ENCODE results near the gene REXO5. TPM values are rescaled to one million over a fixed set of nuclear protein-coding genes. Genes with fewer than 3 reads are reported as not detected.
"Not testable (repeated sequence)": the region's sequence is repeated elsewhere in the genome, so short reads cannot be mapped to it uniquely, and the experiment has no call there.

The REXO5 gene
- total and polyA plus RNA-seq, 4 donors: 10.8 to 12.7 (median 11.5) TPM

DNA sequence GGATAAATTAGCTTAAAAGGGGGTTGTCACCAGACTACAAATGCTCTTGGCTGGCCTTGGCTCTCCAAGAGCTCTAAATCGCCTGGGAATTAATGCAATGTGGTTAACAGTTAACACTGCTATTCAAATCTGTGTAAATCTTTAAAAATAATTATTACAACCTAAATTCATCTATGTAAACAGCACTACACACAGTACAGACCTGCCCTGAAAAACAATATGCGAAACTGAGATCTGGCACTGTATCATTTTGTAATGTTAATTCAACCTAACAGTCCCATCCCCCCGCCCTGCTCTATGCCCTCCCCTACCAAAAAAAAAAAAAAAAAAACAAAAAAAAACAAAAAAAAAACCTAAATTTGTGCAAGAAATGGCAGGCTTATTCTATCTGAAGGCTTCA is 52.9 kb downstream of the REXO5 start:
- no peaks in the 10 kb centered on the region for H3K27me3 ChIP-seq (ENCODE audit: control insufficient read depth, insufficient read depth, low read length)
- H3K4me3 ChIP-seq (ENCODE audit: low read depth, low read length): no peak overlapping the region
- peaks cover 6% of the 10 kb centered on the region for H3K4me1 ChIP-seq (ENCODE audit: control insufficient read depth, insufficient read depth, low read length)
- H3K27ac ChIP-seq (ENCODE audit: low read depth, low read length): no peak overlapping the region
- peaks cover 10% of the 10 kb centered on the region for H3K36me3 ChIP-seq (ENCODE audit: control insufficient read depth, insufficient read depth, low read length)
- no CpG with 5 or more reads among the region's 3 CpGs for WGBS (ENCODE audit: insufficient coverage)
- no peaks in the 10 kb centered on the region for H3K9me3 ChIP-seq (ENCODE audit: control insufficient read depth, insufficient read depth, low read length)
- DNase-seq (ENCODE audit: low read depth in 4 of 6, low spot score in 6 of 6): no peak

DNA sequence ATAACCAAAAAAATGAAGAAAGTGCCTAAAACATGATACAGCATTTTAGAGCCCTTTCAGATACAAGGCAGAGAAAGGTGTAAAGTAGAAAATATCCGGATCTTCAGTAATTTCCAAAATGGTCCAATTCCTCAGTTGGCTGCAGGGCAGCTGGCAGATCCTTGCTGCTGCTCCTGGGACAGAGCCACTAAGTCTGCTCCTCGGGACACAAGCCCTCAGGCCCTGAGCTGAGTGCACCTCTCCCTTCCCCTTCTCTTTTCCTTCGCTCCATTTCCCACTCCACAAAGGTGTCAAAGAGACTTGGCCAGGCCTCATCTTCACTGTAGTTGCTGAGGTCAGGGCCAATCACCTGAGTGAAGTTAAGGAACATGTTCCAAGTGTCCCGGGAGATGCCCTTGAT is 53.4 kb downstream of the REXO5 start:
- no peak overlapping the region for H3K4me3 ChIP-seq (ENCODE audit: low read depth, low read length)
- no peaks in the 10 kb centered on the region for H3K9me3 ChIP-seq (ENCODE audit: control insufficient read depth, insufficient read depth, low read length)
- peak in 1 of 6 donors; percentile 46 for DNase-seq (ENCODE audit: low read depth in 4 of 6, low spot score in 6 of 6)
- WGBS (ENCODE audit: insufficient coverage): 64% methylated on average over 3 of the region's 4 CpGs
- peaks cover 10% of the 10 kb centered on the region for H3K36me3 ChIP-seq (ENCODE audit: control insufficient read depth, insufficient read depth, low read length)
- no peak overlapping the region for H3K27ac ChIP-seq (ENCODE audit: low read depth, low read length)
- peaks cover 6% of the 10 kb centered on the region for H3K4me1 ChIP-seq (ENCODE audit: control insufficient read depth, insufficient read depth, low read length)
- H3K27me3 ChIP-seq (ENCODE audit: control insufficient read depth, insufficient read depth, low read length): no peaks in the 10 kb centered on the region

DNA sequence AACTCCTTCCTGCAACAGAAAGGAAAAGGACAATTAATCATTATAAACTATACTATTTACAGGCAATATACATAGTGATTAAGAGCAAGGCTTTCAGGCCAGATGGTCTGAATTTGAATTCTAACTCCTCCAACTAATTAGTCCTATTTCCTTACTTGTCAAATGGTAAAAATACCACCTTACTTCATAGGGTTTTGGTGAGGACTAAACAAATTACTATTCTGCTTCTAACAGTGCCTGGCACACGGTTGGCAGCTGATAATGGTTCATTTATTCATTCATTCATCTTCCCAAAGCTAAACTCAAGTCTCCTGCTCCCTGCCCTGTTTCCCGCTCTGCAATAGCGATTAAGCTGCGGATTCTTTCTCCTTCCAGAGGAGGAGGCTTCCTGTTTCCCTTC is 54.0 kb downstream of the REXO5 start:
- H3K9me3 ChIP-seq (ENCODE audit: control insufficient read depth, insufficient read depth, low read length): no peaks in the 10 kb centered on the region
- peaks cover 7% of the 10 kb centered on the region for H3K36me3 ChIP-seq (ENCODE audit: control insufficient read depth, insufficient read depth, low read length)
- H3K27ac ChIP-seq (ENCODE audit: low read depth, low read length): no peak overlapping the region
- no peak overlapping the region for H3K4me3 ChIP-seq (ENCODE audit: low read depth, low read length)
- H3K27me3 ChIP-seq (ENCODE audit: control insufficient read depth, insufficient read depth, low read length): no peaks in the 10 kb centered on the region
- H3K4me1 ChIP-seq (ENCODE audit: control insufficient read depth, insufficient read depth, low read length): peaks cover 6% of the 10 kb centered on the region
- DNase-seq (ENCODE audit: low read depth in 4 of 6, low spot score in 6 of 6): peak in 1 of 6 donors; percentile 54
- 0% methylated on average over 1 of the region's 4 CpGs for WGBS (ENCODE audit: insufficient coverage)

DNA sequence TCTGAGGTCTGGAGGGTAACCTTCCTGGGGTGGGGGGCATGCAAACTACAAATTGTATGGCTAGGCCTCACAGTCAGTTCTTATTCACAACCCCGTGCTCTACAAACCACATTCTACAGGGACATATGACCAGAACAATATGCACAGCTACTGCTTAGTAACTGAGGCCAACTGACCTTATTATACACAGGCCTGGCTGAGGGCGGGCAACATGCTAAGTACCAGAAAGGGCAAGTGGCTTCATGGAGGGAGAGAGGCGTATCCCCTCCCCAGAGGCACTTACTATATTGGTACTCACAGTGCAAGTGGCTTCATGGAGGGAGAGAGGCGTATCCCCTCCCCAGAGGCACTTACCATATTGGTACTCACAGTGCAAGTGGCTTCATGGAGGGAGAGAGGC is 54.7 kb downstream of the REXO5 start:
- WGBS (ENCODE audit: insufficient coverage): no CpG with 5 or more reads among the region's 4 CpGs
- H3K4me1 ChIP-seq (ENCODE audit: control insufficient read depth, insufficient read depth, low read length); H3K27me3 ChIP-seq (ENCODE audit: control insufficient read depth, insufficient read depth, low read length); H3K36me3 ChIP-seq (ENCODE audit: control insufficient read depth, insufficient read depth, low read length); H3K9me3 ChIP-seq (ENCODE audit: control insufficient read depth, insufficient read depth, low read length); H3K4me3 ChIP-seq (ENCODE audit: low read depth, low read length); H3K27ac ChIP-seq (ENCODE audit: low read depth, low read length); DNase-seq (ENCODE audit: low read depth in 4 of 6, low spot score in 6 of 6): not testable (repeated sequence)

DNA sequence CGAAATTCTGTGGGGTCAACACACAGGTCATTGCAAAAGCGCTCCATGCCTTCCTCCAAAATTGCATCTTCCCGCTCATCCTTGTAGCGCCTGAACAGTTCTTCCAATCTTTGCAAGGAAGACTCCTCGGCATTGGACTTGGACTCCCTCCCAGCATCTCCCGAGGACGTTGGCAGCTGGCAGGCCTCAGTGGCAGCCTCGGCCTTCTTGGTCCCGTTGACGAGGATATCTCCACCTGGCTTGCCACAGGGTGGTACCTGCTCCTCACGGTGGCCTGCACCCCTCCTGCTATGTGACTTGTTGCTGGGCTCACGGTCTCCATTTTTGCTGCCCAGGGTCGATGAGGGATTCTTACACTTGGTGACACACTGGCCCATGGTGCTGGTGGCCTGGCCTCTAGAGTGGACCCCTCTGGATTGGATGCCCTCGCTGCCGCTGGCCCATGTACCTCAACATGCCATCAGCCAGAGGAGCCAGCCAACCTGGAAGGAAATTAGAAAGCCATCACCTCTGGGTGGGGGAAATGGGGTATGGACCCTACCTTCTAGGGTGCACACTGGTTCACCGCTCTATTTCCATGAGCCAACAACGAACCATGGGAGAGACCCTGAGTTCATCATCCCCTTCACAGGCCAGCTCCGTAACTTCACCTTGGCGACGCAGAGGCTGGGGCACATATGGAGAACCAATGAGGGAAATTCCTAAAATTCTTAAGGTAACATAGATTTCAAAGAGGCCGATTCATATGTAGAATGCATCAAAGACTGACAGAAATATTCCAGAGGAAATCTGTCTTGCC is 56.0 kb downstream of the REXO5 start:
- H3K4me1 ChIP-seq (ENCODE audit: control insufficient read depth, insufficient read depth, low read length): peaks cover 11% of the 10 kb centered on the region
- H3K27ac ChIP-seq (ENCODE audit: low read depth, low read length): no peak overlapping the region
- no peaks in the 10 kb centered on the region for H3K27me3 ChIP-seq (ENCODE audit: control insufficient read depth, insufficient read depth, low read length)
- H3K36me3 ChIP-seq (ENCODE audit: control insufficient read depth, insufficient read depth, low read length): peaks cover 6% of the 10 kb centered on the region
- WGBS (ENCODE audit: insufficient coverage): 96% methylated on average over 15 of the region's 21 CpGs
- no peak overlapping the region for H3K4me3 ChIP-seq (ENCODE audit: low read depth, low read length)
- no peak for DNase-seq (ENCODE audit: low read depth in 4 of 6, low spot score in 6 of 6)
- no peaks in the 10 kb centered on the region for H3K9me3 ChIP-seq (ENCODE audit: control insufficient read depth, insufficient read depth, low read length)

DNA sequence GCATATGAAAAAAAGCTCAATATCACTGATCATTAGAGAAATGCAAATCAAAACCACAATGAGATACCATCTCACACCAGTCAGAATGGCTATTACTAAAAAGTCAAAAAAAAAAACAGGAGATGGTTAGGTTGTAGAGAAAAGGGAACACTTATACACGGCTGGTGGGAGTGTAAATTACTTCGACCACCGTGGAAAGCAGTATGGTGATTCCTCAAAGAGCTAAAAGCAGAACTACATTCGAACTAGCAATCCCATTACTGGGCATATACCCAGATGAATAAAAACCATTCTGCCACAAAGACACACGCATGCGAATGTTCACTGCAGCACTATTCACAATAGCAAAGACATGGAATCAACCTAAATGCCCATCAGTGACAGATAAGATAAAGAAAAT is 58.0 kb downstream of the REXO5 start:
- H3K9me3 ChIP-seq (ENCODE audit: control insufficient read depth, insufficient read depth, low read length); H3K4me3 ChIP-seq (ENCODE audit: low read depth, low read length); H3K27ac ChIP-seq (ENCODE audit: low read depth, low read length); DNase-seq (ENCODE audit: low read depth in 4 of 6, low spot score in 6 of 6); H3K36me3 ChIP-seq (ENCODE audit: control insufficient read depth, insufficient read depth, low read length); H3K27me3 ChIP-seq (ENCODE audit: control insufficient read depth, insufficient read depth, low read length): not testable (repeated sequence)
- peaks cover 16% of the 10 kb centered on the region for H3K4me1 ChIP-seq (ENCODE audit: control insufficient read depth, insufficient read depth, low read length)
- WGBS (ENCODE audit: insufficient coverage): no CpG with 5 or more reads among the region's 6 CpGs

DNA sequence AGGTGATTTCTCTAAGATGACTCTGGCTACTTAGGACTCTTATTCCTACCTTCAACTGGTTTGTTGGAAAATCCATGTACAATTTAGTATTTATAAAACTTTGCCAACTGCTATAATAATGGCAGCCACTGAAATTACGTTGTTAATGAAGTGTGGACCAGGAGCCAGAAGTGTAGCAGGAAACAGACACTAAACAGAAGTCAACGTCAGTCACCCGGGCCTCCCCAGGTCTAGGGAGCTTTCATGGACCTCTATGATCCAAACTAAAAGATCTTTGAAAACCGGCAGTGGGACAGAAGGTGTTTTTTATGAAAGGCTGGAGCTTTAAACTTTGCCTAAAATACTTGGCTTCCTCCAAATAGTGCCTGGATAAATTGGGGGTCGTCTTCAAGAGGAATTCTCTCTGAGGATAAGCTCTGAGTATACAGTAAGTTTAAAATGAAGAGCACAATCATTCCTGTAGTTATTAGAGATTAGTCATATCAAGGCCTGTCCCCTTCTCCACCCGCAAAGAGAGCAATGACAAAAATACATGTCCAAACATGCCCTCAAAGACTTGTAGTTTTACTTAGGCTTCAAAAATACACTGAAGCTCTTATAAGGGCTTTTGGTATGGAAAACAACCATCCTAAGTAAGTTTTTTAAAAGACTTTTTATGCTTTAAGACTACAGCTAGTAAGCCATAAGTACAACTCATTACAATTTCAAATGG is 59.2 kb downstream of the REXO5 start:
- Histone ChIP-seq H3K27ac (ENCODE audit: low read depth, low read length) (no peak overlapping the region), H3K4me1 (ENCODE audit: control insufficient read depth, insufficient read depth, low read length) (peaks cover 12% of the 10 kb centered on the region), H3K27me3 (ENCODE audit: control insufficient read depth, insufficient read depth, low read length) (no peaks in the 10 kb centered on the region), H3K4me3 (ENCODE audit: low read depth, low read length) (no peak overlapping the region), H3K9me3 (ENCODE audit: control insufficient read depth, insufficient read depth, low read length) (no peaks in the 10 kb centered on the region), H3K36me3 (ENCODE audit: control insufficient read depth, insufficient read depth, low read length) (peaks cover 3% of the 10 kb centered on the region)
- WGBS (ENCODE audit: insufficient coverage): 82% methylated on average over 2 of the region's 6 CpGs
- no peak for DNase-seq (ENCODE audit: low read depth in 4 of 6, low spot score in 6 of 6)

DNA sequence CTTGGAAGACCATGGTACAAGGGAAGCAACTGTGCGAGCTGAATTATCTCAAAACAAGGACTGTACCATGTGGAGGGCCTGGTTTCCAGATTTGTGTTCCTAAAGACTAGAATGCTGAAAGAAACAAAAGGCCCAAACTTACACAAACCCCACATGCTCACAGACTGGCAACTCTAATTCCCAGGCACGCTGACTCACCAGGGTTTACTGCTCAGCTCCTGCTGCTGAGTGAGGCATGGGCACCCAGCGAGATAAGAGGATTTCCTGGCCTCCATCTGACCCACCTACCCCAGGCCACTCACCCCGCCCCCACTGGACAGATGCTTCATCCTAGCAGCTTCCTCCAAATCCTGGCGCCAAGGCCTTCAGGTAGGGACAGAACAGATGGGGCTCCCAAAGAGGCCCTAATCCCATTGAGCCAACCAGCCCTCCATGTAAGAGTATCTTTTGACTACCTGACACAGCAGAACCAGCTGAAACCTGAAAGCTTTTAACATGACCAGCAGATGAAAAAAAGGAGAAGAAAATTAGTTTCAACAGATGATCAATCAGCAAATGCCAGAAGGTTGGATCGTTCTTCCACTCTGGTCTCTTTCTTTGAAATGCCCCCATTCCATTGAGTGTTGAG is 59.9 kb downstream of the REXO5 start:
- peak in 1 of 6 donors; percentile 73 for DNase-seq (ENCODE audit: low read depth in 4 of 6, low spot score in 6 of 6)
- 68% methylated on average over 4 of the region's 6 CpGs for WGBS (ENCODE audit: insufficient coverage)
- no peaks in the 10 kb centered on the region for H3K27me3 ChIP-seq (ENCODE audit: control insufficient read depth, insufficient read depth, low read length)
- H3K4me1 ChIP-seq (ENCODE audit: control insufficient read depth, insufficient read depth, low read length): peaks cover 12% of the 10 kb centered on the region
- H3K27ac ChIP-seq (ENCODE audit: low read depth, low read length): no peak overlapping the region
- H3K9me3 ChIP-seq (ENCODE audit: control insufficient read depth, insufficient read depth, low read length): no peaks in the 10 kb centered on the region
- H3K36me3 ChIP-seq (ENCODE audit: control insufficient read depth, insufficient read depth, low read length): peaks cover 3% of the 10 kb centered on the region
- no peak overlapping the region for H3K4me3 ChIP-seq (ENCODE audit: low read depth, low read length)

DNA sequence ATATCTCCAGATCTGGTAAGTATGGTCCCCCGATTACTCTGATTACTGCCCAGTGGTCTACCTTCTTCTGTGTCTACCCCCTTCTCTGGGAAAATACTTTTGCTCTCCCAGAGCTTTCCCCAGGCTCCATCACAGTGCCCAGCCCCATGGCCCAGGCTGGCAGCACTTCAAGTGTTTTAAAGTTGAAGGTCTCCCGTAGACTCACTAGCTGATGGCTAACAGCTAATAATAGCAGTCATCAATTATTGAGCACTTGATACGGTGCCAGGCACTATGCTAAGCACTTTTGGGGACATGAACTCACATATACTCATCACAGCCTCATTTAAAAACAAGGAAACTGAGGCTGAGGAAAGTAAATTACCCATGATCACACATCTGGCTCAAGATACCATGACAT is 60.5 kb downstream of the REXO5 start:
- no peak overlapping the region for H3K4me3 ChIP-seq (ENCODE audit: low read depth, low read length)
- peaks cover 12% of the 10 kb centered on the region for H3K4me1 ChIP-seq (ENCODE audit: control insufficient read depth, insufficient read depth, low read length)
- no peaks in the 10 kb centered on the region for H3K27me3 ChIP-seq (ENCODE audit: control insufficient read depth, insufficient read depth, low read length)
- DNase-seq (ENCODE audit: low read depth in 4 of 6, low spot score in 6 of 6): no peak
- 67% methylated on average over 2 of the region's 3 CpGs for WGBS (ENCODE audit: insufficient coverage)
- peaks cover 3% of the 10 kb centered on the region for H3K36me3 ChIP-seq (ENCODE audit: control insufficient read depth, insufficient read depth, low read length)
- H3K9me3 ChIP-seq (ENCODE audit: control insufficient read depth, insufficient read depth, low read length): no peaks in the 10 kb centered on the region
- H3K27ac ChIP-seq (ENCODE audit: low read depth, low read length): no peak overlapping the region
